ENCODE measurements around the gene MMP15. TPM values are rescaled to one million over a fixed set of nuclear protein-coding genes. Genes with fewer than 3 reads are reported as not detected.
"Not testable (repeated sequence)": the region's sequence is repeated elsewhere in the genome, so short reads cannot be mapped to it uniquely, and the experiment has no call there.

MMP15 gene
- total RNA-seq, 1 donor from 2014 or later = 69.9 TPM

DNA sequence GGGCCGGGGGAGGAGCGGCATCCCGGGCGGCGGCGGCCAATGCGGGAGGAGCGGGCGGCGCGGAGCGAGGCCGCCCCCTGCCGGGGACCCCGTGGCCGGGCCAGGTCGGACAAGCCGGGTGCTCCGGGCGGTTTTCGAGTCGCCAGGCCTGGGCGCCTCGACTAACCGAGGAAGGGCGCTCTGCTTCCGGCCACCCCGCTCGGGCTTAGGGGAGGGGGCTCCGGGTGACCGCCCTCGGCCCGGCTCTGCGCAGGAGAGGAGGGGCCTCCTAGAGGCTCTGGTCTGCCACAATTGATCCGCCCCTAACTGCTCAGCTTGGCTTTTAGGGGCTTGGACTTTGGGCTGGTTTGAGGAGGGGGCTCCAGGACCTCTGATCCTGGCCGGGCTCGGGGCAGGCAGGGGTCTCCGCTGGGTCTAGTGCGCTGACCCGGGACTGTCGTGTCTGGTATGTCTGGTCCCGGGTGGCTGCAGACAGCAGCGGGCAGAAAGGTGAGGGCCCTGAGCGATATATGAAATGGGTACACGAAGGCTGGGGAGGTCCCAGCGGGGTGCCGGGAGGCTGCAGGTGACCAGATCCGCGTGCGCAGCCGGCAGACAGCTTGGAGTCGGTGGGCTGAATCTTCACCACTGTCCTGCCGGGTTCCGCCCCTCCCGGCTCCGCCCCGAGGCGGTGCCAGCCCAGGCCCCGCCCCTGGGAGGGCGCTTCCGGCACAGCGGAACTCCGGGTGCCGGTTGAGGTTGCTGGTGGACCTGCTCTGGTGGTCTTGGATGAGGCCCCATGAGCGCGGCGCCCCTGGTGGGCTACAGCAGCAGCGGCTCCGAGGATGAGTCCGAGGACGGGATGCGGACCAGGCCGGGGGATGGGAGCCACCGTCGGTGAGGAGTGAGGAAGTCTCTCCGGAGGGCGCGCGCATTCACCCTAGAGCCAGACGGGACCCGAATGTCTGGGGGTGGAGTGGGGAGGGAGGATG is 24.6 kb upstream of the MMP15 start, which contains the start of gene USB1:
Gene USB1 (plus strand): TSS at position 702 of the 971 bp plus-strand sequence. CDS start 77 bp downstream, at position 779.
- peak within 1 kb of the TSS; percentile 92 for H3K4me3 Mint-ChIP-seq (ENCODE audit: unreplicated experiment)

DNA sequence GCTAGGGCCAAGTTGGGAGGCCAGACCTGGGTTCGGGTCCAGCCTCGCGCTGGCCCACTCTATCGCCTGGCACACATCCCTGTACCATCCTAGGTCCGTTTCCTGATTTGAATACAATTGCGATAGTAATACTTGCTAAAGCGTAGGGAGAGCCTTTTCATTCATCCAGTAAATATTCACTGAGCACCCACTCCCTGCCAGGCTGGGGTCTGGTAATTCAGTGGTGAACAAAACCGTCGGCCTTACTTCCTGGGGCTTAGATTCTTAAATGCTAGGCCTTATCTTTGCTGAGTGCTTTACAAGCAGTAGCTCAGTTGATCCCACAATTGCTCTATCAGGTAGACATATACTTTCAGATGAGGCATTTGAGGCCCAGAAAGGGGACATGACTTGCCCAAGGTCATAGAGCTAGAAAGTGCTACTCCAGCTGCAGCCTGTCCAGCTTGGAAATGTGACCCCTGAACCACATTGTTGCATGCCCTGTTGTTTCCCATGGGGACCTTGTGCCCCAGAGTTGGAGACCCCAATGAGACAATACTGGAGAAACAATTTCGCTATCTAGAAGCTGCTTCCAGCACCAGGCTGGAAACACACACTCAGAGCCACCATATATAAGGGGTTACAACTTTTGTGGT is 23.7 kb upstream of the MMP15 start:
- peaks cover 8% of the 10 kb centered on the region for H3K27me3 Mint-ChIP-seq (ENCODE audit: unreplicated experiment)
- DNase-seq = no peak
- peaks cover 11% of the 10 kb centered on the region for H3K9me3 Mint-ChIP-seq (ENCODE audit: unreplicated experiment)
- H3K36me3 Mint-ChIP-seq (ENCODE audit: unreplicated experiment) = no peaks in the 10 kb centered on the region
- H3K4me1 Mint-ChIP-seq (ENCODE audit: low read depth, unreplicated experiment) = peaks cover 17% of the 10 kb centered on the region
- H3K4me3 Mint-ChIP-seq (ENCODE audit: unreplicated experiment) = peak overlapping the region; percentile 92
- TF ChIP-seq, protein P1, sequence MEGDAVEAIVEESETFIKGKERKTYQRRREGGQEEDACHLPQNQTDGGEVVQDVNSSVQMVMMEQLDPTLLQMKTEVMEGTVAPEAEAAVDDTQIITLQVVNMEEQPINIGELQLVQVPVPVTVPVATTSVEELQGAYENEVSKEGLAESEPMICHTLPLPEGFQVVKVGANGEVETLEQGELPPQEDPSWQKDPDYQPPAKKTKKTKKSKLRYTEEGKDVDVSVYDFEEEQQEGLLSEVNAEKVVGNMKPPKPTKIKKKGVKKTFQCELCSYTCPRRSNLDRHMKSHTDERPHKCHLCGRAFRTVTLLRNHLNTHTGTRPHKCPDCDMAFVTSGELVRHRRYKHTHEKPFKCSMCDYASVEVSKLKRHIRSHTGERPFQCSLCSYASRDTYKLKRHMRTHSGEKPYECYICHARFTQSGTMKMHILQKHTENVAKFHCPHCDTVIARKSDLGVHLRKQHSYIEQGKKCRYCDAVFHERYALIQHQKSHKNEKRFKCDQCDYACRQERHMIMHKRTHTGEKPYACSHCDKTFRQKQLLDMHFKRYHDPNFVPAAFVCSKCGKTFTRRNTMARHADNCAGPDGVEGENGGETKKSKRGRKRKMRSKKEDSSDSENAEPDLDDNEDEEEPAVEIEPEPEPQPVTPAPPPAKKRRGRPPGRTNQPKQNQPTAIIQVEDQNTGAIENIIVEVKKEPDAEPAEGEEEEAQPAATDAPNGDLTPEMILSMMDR (IDR thresholded peaks at IDR 0.05; ENCODE audit: partially characterized antibody, unreplicated experiment) = no peak
- H3K27ac Mint-ChIP-seq (ENCODE audit: unreplicated experiment) = peak overlapping the region; percentile 89

More for the DNA sequence above, 24.6 kb upstream of the MMP15 start, which contains the start of gene USB1:
- Mint-ChIP-seq H3K27me3 (ENCODE audit: unreplicated experiment) (peaks cover 8% of the 10 kb centered on the region), H3K27ac (ENCODE audit: unreplicated experiment) (peak within 1 kb of the TSS; percentile 89), H3K9me3 (ENCODE audit: unreplicated experiment) (peaks cover 11% of the 10 kb centered on the region), H3K4me1 (ENCODE audit: low read depth, unreplicated experiment) (peaks cover 17% of the 10 kb centered on the region), H3K36me3 (ENCODE audit: unreplicated experiment) (no peaks in the 10 kb centered on the region)
- DNase-seq = peak; percentile 95
- TF ChIP-seq, protein P1 (IDR thresholded peaks at IDR 0.05; ENCODE audit: partially characterized antibody, unreplicated experiment) = peak; percentile 58

DNA sequence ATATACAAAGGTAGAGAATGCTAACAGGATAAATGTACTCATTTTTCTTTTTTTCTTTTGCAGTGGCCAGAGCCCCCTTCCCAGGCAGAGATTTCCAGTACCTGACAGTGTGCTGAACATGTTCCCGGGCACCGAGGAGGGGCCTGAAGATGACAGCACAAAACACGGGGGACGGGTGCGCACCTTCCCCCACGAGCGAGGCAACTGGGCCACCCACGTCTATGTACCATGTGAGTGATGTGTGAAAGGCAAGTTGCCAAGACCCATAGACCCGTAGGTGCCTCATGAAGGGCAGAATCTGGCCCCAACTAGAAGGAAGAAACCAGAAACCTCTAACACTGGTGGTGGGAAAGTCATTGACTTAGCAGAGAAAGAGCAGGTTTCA is 23.1 kb upstream of the MMP15 start:
- H3K4me1 Mint-ChIP-seq (ENCODE audit: low read depth, unreplicated experiment) = peaks cover 17% of the 10 kb centered on the region
- no peaks in the 10 kb centered on the region for H3K36me3 Mint-ChIP-seq (ENCODE audit: unreplicated experiment)
- H3K4me3 Mint-ChIP-seq (ENCODE audit: unreplicated experiment) = peak overlapping the region; percentile 92
- peaks cover 8% of the 10 kb centered on the region for H3K27me3 Mint-ChIP-seq (ENCODE audit: unreplicated experiment)
- no peak for DNase-seq
- H3K27ac Mint-ChIP-seq (ENCODE audit: unreplicated experiment) = no peak overlapping the region
- peaks cover 14% of the 10 kb centered on the region for H3K9me3 Mint-ChIP-seq (ENCODE audit: unreplicated experiment)
- TF ChIP-seq, protein P1 (IDR thresholded peaks at IDR 0.05; ENCODE audit: partially characterized antibody, unreplicated experiment) = no peak

DNA sequence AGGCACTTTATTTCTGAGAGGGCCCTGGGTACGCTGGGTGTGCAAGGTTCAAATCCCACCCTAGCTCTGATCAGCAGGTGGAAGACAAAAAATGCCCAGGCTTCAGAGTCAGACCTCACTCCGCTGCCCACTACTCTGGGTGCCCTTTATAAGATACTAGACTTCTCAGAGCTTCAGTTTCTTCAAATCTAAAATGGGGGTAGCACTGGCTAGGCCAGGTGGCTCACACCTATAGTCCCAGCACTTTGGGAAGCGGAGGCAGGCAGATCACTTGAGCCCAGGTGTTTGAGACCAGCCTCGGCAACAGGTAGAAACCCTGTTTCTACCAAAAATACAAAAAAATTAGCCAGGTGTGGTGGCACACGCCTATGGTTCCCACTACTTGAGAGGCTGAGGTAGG is 22.6 kb upstream of the MMP15 start:
- no peak overlapping the region for H3K4me3 Mint-ChIP-seq (ENCODE audit: unreplicated experiment)
- no peak overlapping the region for H3K27ac Mint-ChIP-seq (ENCODE audit: unreplicated experiment)
- TF ChIP-seq, protein P1 (IDR thresholded peaks at IDR 0.05; ENCODE audit: partially characterized antibody, unreplicated experiment) = no peak
- peak; percentile 9 for DNase-seq
- H3K36me3 Mint-ChIP-seq (ENCODE audit: unreplicated experiment) = no peaks in the 10 kb centered on the region
- H3K27me3 Mint-ChIP-seq (ENCODE audit: unreplicated experiment) = peaks cover 8% of the 10 kb centered on the region
- H3K4me1 Mint-ChIP-seq (ENCODE audit: low read depth, unreplicated experiment) = peaks cover 17% of the 10 kb centered on the region
- peaks cover 14% of the 10 kb centered on the region for H3K9me3 Mint-ChIP-seq (ENCODE audit: unreplicated experiment)

DNA sequence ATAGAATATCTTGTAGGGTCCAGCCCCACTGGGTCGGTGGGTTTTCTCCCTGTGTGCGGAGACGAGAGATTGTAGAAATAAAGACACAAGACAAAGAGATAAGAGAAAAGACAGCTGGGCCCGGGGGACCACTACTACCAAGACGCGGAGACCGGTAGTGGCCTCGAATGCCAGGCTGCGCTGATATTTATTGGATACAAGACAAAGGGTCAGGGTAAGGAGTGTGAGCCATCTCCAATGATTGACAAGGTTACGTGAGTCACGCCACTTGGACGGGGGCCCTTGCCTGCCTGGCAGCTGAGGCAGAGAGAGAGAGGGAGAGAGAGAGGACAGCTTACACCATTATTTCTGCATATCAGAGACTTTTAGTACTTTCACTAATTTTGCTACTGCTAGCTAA is 20.8 kb upstream of the MMP15 start:
- peaks cover 13% of the 10 kb centered on the region for H3K4me1 Mint-ChIP-seq (ENCODE audit: low read depth, unreplicated experiment)
- not testable (repeated sequence) for H3K36me3 Mint-ChIP-seq (ENCODE audit: unreplicated experiment); H3K9me3 Mint-ChIP-seq (ENCODE audit: unreplicated experiment); H3K27me3 Mint-ChIP-seq (ENCODE audit: unreplicated experiment); H3K4me3 Mint-ChIP-seq (ENCODE audit: unreplicated experiment); H3K27ac Mint-ChIP-seq (ENCODE audit: unreplicated experiment)
- DNase-seq = peak; percentile 5

Measured in glutamatergic neuron (in vitro differentiated cells).